HG02571 (cell line): ENCODE data around the gene PHTF2.

Source experiments
- ATAC-seq: cut with Tn5 transposase; IDR thresholded peaks from one replicate; pipeline ENCODE4 v1.9.1; 2021; ENCODE audit warnings: mild to moderate bottlenecking, moderate library complexity; ENCODE audit not compliant: unreplicated experiment

PHTF2 gene

DNA sequence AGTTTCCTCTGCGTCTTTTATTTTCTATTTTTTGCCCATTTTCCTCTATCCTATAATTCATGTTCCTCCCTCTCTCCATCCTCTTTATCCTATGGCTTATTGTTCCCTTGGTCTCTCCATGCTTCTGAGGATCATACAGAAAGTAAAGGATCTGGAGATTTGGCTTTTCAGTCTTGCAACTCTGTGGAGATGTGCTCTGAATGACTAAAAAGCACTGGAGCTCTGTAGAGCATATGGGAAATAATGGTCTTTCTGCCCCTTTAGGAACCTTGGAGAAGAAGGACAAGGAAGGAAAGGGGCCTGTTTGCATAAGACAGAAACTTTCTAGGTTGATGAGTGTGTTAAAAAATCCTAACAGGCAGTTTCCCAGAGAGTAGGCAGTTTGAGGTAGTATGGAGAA lies 120.1 kb downstream of the PHTF2 start:
- ATAC-seq, result no peak

DNA sequence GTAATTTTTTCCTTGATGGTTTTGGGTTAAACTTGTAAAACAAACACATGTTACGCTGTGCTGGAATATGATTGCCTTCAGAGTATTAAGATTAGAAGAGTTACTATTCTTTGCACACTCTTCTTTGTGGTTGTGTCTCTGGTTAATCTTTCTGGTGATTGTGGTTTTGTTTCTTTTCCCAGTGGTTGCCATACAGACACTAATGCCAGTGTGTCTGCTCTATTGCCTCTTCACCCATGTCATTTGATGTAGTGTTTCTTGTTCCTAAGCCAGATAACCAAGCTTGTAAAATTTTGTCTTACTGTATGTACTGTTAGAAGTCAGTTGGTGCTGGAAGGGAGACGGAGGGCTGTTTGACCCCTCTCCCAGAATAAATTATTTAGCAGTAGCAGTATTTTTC lies 124.8 kb downstream of the PHTF2 start:
- no peak for ATAC-seq

- no peak for ATAC-seq
Measured at GRCh38 chr7:77930496-77930895, 131.9 kb downstream of the PHTF2 start.

- no peak for ATAC-seq
Measured at GRCh38 chr7:77931841-77932240, 133.3 kb downstream of the PHTF2 start.

DNA sequence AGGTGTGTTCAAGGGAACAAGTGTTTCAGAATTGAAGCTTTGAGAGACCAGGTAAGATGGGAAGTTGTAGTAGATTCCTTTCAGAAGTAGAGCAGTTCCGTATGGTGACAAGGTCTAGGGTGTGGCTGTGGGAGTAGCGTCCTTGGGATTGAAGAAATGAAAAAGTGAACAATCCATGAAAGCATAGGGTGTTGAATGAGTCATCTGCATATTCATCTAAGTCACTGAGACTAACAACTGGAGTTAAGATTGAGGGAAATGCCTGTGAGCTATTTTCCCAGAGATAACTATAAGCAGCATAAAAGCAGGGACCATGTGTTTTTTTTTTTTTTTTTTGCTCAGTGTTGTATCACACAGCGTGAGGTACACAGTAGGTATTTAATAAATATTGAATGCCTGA lies 134.8 kb downstream of the PHTF2 start:
- ATAC-seq, result no peak

DNA sequence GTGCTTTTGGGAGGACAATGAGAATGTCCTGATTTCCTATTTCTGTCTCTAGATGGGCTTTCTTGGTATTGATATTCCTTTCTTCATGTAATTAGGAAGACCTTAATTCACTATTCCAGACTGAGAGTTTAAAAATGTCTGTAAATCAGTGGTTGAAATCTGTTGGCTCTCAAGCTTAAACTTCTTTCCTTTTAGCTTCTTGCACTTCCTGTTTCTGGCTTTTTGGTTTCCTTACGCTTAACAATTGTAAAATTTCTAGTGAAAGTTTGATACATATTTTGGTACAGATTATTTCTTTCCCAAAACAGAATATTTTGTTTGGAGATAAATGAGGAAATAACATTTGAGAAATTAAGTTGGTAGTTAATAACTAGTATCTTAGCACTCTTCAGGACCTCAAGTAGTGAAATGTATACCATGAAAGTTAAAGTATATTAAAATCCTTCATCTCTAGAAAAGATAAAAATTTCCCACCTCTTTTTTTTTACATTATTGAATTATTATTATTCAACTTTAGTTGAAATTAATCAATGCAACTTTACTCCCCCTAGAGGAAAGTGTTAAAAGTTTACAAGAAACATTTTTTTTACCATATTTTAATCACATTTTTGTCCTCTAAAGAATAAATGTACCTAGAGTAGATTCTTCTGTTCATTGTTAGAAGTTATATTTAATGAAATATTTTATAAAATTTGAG lies 137.2 kb downstream of the PHTF2 start:
- ATAC-seq, result no peak

- no peak for ATAC-seq
Measured at GRCh38 chr7:77940647-77941046, 142.1 kb downstream of the PHTF2 start.

DNA sequence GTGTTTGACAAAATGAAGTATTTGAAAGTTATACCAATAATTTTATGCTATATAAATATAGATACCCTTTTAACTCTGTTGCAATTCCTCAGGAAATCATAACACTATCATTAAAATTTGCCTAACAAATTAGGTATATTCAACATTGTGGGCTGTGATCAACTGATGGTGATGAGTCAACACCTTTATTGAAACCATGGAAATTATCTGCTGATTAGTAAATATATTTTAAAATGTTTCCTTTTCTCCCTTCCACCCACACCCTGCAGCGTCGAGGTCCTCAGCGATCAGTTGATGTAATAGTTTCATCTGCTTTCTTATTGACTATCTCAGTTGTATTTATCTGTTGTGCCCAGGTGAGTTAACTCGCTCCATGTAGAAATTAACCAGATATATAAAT lies 143.9 kb downstream of the PHTF2 start:
- ATAC-seq, result no peak

DNA sequence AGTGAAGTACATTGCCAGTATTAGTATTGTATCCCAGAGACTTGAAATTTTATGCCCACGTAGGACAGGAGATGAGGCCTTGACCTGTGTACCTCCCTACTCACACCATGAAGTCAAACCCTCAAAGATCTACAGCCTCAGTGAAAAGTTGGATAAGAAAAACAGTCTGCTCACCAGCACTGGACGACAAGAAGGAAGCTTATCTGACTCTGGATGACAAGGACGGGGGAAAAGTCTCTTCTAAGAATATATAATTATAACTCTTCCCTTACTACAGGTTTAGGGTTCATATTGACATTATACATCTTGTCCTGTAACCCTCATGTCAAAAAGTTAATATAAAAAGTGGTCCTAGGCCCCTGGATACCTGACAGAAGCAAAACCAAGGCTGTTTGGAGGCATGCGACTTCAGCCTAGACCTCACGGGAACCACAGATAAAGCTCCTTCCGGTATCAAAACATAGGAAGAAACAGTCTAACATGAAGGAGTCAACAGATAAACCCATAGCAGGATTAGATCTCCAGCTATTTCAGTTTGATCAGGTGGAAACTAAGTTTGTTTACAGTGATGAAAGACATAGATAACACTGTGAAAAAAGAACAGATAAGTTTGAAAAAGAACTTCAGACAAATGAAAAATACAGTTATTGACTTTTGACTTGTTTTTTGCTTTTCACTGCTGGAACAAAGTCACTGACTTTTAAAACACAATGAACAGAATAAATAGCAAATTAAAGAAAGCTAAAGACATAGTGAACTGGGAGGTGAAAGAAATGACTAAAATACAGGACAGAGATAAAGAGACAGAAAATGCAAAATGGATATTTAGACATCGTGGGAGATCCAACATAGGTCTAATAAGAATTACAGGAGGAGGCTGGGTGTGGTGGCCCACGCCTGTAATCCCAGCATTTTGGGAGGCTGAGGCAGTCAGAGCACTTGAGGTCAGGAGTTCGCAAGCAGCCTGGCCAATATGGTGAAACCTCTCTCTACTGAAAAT lies 145.9 kb downstream of the PHTF2 start:
- ATAC-seq, result no peak

DNA sequence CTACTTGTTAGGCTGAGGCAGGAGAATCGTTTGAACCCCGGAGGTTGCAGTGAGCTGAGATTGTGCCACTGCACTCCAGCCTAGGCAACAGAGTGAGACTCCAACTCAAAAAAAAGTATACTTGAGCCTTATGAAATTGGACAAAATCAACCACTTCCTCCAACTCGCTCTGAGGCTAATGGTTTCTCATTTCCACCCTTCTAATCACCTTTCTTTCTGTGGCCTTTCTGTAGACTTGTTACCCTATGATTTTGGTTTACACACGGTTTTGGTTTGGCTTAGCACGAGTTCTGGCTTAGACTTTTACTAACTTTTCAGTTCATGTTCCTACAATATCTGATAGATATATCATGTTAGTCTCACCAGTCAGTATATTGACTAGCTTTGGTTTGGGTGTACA lies 152.0 kb downstream of the PHTF2 start:
- ATAC-seq, result no peak

GRCh38 chr7:77954773-77955555 lies 156.4 kb downstream of the PHTF2 start:
- ATAC-seq, result no peak

- ATAC-seq, result no peak
Measured at GRCh38 chr7:77958436-77958835, 159.9 kb downstream of the PHTF2 start.

- no peak for ATAC-seq
Measured at GRCh38 chr7:77959080-77959479, 160.5 kb downstream of the PHTF2 start.

GRCh38 chr7:77960336-77960735 lies 161.8 kb downstream of the PHTF2 start:
- no peak for ATAC-seq

DNA sequence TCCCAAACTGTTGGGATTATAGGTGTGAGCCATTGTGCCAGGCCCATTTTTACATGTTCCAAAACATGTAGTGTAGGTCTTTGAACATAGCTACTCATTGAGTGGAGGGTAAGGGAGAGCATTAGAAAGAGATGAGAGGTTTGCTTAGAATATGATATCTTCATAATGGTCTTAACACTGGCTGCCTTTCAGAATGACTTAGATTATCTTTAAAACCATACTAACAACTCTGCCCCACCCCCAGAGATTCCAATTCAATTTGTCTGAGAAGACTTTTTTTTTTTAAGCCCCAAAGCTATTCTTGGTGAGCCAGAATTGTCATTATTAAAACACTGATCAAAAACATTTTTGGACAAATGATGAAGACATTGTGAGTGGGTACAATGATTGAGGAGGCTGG lies 168.9 kb downstream of the PHTF2 start:
- no peak for ATAC-seq

DNA sequence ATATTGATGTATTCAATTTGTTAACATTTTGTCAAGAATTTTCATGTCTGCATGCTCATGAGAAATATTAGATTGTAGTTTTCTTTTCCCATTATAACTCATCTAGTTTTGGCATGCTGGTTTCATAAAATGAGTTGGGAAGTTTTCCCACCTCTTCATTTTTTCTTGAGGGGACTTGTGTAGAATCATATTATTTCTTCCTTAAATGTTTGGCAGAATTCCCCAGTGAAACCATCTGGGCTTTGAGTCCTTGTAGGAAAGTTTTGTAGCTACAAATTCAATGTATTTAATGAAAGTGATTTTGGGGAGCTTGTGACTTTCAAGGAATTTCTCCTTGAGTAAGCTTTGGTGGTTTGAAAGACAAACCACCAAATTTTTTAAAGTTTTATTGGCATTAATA lies 173.2 kb downstream of the PHTF2 start:
- ATAC-seq, result no peak

- no peak for ATAC-seq
Measured at GRCh38 chr7:77975672-77976480, 177.3 kb downstream of the PHTF2 start.

GRCh38 chr7:77979219-77979618 lies 180.6 kb downstream of the PHTF2 start:
- no peak for ATAC-seq

DNA sequence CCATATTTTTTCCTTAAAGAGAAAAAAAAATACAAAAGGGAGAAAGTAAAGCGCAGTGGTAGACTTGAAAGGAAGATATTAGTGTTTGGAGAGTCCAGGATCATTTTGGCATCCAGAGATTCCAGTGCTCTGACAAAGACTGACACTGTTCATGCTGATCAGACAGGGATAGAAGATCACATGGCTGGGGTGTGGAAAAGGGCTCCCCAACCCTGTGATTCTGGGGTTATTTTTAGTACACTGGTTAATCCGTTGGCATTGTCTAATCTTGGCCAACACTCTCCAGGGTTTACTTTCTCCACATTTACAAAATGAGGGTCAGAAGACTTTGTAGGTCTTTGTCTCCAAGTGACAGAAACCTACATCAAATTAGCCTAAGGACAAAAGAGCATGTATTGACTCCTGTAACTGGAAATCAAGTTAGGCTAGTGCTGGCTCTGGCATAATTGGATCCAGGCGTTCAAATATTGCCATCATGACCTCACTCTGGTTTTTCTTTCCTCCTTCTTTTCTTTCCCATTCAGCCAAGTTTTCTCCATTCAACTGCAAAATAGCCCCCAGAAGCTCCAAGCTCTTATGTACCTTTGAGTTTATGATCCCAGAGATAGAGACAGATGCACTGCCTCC lies 181.6 kb downstream of the PHTF2 start:
- no peak for ATAC-seq

DNA sequence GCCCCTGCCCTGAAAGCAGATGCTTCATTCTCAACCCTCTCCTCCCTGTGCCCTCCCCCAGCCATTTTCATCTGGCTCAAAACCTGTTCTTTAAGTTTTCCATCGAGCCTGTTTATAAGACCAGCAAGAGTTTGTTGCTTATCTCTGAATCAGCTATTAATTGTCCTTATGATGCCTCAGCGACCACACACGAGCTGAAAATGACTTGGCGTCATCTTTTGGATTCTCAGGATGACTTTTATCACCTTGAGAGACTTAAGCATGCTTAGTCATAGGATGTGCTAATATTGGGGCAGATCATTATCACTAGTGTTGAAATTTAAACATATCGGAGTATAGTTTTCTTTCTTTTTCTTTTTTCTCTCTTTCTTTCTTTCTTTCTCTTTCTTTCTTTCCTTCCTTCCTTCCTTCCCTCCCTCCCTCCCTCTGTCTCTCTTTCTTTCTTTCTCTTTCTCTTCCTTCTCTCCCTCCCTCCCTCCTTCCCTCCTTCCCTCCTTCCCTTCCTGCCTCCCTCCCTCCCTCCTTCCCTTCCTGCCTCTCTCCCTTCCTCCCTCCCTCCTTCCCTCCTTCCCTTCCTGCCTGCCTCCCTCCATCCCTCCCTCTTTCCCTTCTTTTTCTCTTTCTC lies 184.5 kb downstream of the PHTF2 start:
- no peak for ATAC-seq
